ENCODE results near the gene RABL2B. TPM values are rescaled to one million over a fixed set of nuclear protein-coding genes. Genes with fewer than 3 reads are reported as not detected.

RABL2B gene
- total RNA-seq, 1 experiment from 2014 or later: 27.7 TPM

DNA sequence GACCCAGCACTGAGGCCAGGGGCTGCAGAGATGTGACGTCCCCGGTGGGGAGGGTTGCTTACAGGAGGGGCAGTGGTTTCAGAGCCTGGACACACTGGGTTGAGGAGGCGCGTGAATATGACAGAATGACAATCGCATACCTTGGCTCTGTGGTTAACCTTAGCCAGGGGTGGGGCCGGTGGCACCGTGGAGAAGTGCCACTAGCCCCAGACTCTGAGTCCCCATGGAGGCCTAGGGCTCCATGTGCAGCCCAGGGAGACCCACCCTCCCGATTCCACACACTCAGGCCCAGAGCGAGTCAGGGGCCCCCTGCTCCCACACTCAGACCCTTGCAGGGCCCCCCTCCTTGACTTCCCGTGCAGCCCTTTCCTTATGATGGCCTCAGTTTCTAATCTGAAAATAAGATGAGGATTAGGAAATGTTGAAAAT lies 49.1 kb downstream of the RABL2B start:
- no peak overlapping the region for H3K4me3 ChIP-seq (ENCODE audit: low read depth in 2 of 2, low read length in 2 of 2)
- ChIA-PET CTCF (no interaction called here), POLR2A (no interaction called here)
- intact Hi-C loops (cut with micrococcal nuclease; ENCODE audit: unreplicated experiment): no loop called here
- H3K27ac ChIP-seq (ENCODE audit: low read length): no peak overlapping the region
- TF ChIP-seq, protein P1, sequence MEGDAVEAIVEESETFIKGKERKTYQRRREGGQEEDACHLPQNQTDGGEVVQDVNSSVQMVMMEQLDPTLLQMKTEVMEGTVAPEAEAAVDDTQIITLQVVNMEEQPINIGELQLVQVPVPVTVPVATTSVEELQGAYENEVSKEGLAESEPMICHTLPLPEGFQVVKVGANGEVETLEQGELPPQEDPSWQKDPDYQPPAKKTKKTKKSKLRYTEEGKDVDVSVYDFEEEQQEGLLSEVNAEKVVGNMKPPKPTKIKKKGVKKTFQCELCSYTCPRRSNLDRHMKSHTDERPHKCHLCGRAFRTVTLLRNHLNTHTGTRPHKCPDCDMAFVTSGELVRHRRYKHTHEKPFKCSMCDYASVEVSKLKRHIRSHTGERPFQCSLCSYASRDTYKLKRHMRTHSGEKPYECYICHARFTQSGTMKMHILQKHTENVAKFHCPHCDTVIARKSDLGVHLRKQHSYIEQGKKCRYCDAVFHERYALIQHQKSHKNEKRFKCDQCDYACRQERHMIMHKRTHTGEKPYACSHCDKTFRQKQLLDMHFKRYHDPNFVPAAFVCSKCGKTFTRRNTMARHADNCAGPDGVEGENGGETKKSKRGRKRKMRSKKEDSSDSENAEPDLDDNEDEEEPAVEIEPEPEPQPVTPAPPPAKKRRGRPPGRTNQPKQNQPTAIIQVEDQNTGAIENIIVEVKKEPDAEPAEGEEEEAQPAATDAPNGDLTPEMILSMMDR (IDR thresholded peaks at IDR 0.05): no peak
- TF ChIP-seq SIN3A (IDR thresholded peaks at IDR 0.05; ENCODE audit: borderline replicate concordance, insufficient read depth, low read depth, low read length) (no peak), TCF7L2 (IDR thresholded peaks at IDR 0.05; ENCODE audit: low read depth, low read length) (no peak), POLR2AphosphoS5 (IDR thresholded peaks at IDR 0.05; ENCODE audit: low read depth, low read length) (no peak)
- TF ChIP-seq, protein P2, sequence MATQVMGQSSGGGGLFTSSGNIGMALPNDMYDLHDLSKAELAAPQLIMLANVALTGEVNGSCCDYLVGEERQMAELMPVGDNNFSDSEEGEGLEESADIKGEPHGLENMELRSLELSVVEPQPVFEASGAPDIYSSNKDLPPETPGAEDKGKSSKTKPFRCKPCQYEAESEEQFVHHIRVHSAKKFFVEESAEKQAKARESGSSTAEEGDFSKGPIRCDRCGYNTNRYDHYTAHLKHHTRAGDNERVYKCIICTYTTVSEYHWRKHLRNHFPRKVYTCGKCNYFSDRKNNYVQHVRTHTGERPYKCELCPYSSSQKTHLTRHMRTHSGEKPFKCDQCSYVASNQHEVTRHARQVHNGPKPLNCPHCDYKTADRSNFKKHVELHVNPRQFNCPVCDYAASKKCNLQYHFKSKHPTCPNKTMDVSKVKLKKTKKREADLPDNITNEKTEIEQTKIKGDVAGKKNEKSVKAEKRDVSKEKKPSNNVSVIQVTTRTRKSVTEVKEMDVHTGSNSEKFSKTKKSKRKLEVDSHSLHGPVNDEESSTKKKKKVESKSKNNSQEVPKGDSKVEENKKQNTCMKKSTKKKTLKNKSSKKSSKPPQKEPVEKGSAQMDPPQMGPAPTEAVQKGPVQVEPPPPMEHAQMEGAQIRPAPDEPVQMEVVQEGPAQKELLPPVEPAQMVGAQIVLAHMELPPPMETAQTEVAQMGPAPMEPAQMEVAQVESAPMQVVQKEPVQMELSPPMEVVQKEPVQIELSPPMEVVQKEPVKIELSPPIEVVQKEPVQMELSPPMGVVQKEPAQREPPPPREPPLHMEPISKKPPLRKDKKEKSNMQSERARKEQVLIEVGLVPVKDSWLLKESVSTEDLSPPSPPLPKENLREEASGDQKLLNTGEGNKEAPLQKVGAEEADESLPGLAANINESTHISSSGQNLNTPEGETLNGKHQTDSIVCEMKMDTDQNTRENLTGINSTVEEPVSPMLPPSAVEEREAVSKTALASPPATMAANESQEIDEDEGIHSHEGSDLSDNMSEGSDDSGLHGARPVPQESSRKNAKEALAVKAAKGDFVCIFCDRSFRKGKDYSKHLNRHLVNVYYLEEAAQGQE (IDR thresholded peaks at IDR 0.05; ENCODE audit: insufficient read depth in 1 of 2, low read depth in 2 of 2, low read length in 1 of 2): no peak
- BruUV-seq (replicated peaks): no TSS peak
- H3K36me3 ChIP-seq (ENCODE audit: control insufficient read depth, insufficient read depth, low read length): no peaks in the 10 kb centered on the region
- no peak for ATAC-seq
- H3K4me1 ChIP-seq (ENCODE audit: control insufficient read depth, insufficient read depth, low read length): no peaks in the 10 kb centered on the region
- no peak for DNase-seq (ENCODE audit: low read depth, low spot score)
- in situ Hi-C loops (cut with HindIII; ENCODE audit: low pct_unique_long_range_greater_than_20kb, low sequenced_read_pairs): no loop called here
- no peaks in the 10 kb centered on the region for H3K9me3 ChIP-seq (ENCODE audit: control insufficient read depth, insufficient read depth, low read depth, low read length)
- no peaks in the 10 kb centered on the region for H3K27me3 ChIP-seq (ENCODE audit: control insufficient read depth, insufficient read depth, low read length)

DNA sequence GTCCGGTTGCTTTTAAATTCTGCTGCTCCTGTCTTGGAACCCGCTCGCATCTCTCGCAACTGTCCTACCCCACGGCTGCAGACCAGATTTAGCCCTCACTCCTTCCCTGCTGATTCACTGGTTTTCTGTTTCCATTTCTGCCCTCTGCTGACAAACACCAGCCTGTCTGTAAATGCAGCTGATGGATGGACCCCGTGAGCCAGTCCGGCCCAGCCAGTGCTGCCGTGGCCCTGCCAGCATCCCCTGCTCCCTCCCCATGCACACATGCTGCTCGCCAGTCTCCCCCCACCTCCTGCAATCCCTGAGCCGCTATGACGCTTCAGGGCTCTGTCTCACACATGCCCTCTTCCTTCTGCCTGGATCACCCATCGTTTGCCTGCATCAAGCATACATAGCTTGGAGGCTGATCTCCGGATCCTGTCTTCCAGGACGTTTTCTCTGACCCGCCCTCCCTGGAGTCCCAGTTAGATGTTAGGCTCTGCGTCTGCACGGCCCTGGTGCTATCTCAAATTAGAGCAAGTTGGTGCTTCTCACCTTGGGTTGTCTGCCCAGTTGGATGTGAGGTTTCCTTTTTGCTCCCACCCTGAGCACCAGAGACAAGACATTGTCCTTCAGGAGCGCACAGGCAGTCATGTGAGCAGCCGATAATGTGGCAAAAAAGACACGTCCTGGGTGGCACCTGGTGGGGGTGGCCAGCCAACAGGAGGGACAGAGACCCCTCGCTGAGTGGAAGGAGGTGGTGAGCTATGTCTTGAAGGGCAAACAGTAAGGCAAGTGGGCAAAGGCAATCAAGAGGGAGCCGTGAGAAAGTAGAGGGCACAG lies 49.7 kb downstream of the RABL2B start:
- TF ChIP-seq, protein P1 (IDR thresholded peaks at IDR 0.05): no peak
- TF ChIP-seq, protein P2 (IDR thresholded peaks at IDR 0.05; ENCODE audit: insufficient read depth in 1 of 2, low read depth in 2 of 2, low read length in 1 of 2): no peak
- Histone ChIP-seq H3K27ac (ENCODE audit: low read length) (no peak overlapping the region), H3K4me3 (ENCODE audit: low read depth in 2 of 2, low read length in 2 of 2) (no peak overlapping the region), H3K36me3 (ENCODE audit: control insufficient read depth, insufficient read depth, low read length) (no peaks in the 10 kb centered on the region), H3K9me3 (ENCODE audit: control insufficient read depth, insufficient read depth, low read depth, low read length) (no peaks in the 10 kb centered on the region), H3K4me1 (ENCODE audit: control insufficient read depth, insufficient read depth, low read length) (no peaks in the 10 kb centered on the region), H3K27me3 (ENCODE audit: control insufficient read depth, insufficient read depth, low read length) (no peaks in the 10 kb centered on the region)
- CTCF ChIA-PET: no interaction called here
- intact Hi-C loops (cut with micrococcal nuclease; ENCODE audit: unreplicated experiment): no loop called here
- BruUV-seq (replicated peaks): no TSS peak
- no peak for DNase-seq (ENCODE audit: low read depth, low spot score)
- POLR2A ChIA-PET: no interaction called here
- ATAC-seq: peak; percentile 31; the same call in 1 of the 2 replicates
- in situ Hi-C loops (cut with HindIII; ENCODE audit: low pct_unique_long_range_greater_than_20kb, low sequenced_read_pairs): no loop called here
